ENCODE data around the gene DRAP1.

Gene DRAP1

DNA sequence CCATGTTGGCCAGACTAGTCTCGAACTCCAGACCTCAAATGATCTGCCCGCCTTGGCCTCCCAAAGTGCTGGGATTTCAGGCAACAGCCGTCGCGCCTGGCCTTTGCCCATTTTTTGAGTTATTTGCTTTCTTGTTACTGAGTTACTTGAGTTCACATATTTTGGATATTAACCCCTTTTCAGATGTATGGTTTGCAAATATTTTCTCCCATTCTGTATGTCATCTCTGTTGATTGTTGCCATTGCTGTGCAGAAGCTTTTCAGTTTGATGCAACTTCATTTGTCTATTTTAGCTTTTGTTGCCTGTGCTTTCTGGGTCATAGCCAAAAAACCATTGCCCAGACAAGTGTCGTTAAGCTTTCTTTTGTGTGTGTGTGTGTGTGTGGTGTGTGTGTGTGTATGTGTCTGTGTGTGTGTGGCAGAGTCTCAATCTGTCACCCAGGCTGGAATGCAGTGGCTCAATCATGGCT, 32.9 kb downstream of the DRAP1 start:
- no peaks in the 10 kb centered on the region for H3K36me3 ChIP-seq (ENCODE audit: control insufficient read depth, insufficient read depth, low read length)
- no peaks in the 10 kb centered on the region for H3K4me1 ChIP-seq (ENCODE audit: control insufficient read depth, insufficient read depth, low read length)
- H3K27me3 ChIP-seq (ENCODE audit: control insufficient read depth, insufficient read depth, low read length): no peaks in the 10 kb centered on the region
- H3K27ac ChIP-seq (ENCODE audit: low read depth, low read length): no peak overlapping the region
- no peak overlapping the region for H3K4me3 ChIP-seq (ENCODE audit: low read length)
- H3K9ac ChIP-seq (ENCODE audit: low read length): no peak overlapping the region

- Histone ChIP-seq H3K27ac (ENCODE audit: low read depth, low read length) (no peak overlapping the region), H3K9ac (ENCODE audit: low read length) (no peak overlapping the region), H3K27me3 (ENCODE audit: control insufficient read depth, insufficient read depth, low read length) (no peaks in the 10 kb centered on the region), H3K4me3 (ENCODE audit: low read length) (no peak overlapping the region), H3K36me3 (ENCODE audit: control insufficient read depth, insufficient read depth, low read length) (no peaks in the 10 kb centered on the region), H3K4me1 (ENCODE audit: control insufficient read depth, insufficient read depth, low read length) (no peaks in the 10 kb centered on the region)
These were observed 34.2 kb downstream of the DRAP1 start for GRCh38 chr11:65953471-65953870.

DNA sequence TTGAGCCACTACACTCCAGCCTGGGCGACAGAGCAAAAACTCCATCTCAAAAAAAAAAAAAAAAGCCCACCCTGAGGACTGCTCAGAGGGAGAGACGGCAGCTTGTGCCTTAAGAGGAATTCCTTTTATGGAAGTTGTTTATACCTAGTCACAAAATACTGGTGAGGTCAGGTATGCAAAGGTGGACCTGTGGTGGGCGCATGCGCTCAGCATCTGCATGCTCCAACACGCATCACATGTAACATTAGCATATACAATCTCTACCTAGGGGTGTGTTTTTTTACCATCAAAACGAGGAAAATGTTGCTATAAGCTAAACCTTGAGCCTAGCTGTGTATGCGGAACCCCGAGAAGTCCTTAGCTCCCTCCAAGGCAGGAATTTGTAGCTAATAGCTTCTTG, 35.5 kb downstream of the DRAP1 start:
- H3K4me3 ChIP-seq (ENCODE audit: low read length): no peak overlapping the region

DNA sequence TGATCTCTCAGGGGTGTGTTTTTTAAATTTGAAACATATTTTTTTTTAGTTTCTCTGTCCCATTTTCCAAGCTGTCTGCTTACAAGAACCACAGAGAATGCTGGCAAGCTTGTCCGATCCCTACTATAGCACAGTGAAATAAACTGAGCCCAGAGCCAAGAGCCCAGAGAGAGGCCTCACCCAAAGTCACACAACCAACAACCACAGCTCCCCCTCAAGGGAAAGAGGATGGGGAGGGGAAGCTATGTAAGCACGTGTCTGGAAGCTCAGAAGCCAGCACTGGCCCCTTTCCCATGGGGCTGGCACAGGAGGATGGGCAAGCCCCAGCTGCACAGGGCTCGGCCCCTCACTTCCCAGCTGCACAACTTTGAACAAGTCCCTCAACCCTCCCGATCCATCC, 39.1 kb downstream of the DRAP1 start:
- H3K36me3 ChIP-seq (ENCODE audit: control insufficient read depth, insufficient read depth, low read length): no peaks in the 10 kb centered on the region
- no peak overlapping the region for H3K27ac ChIP-seq (ENCODE audit: low read depth, low read length)
- no peak overlapping the region for H3K9ac ChIP-seq (ENCODE audit: low read length)
- H3K4me1 ChIP-seq (ENCODE audit: control insufficient read depth, insufficient read depth, low read length): peaks cover 11% of the 10 kb centered on the region
- no peak overlapping the region for H3K4me3 ChIP-seq (ENCODE audit: low read length)
- no peaks in the 10 kb centered on the region for H3K27me3 ChIP-seq (ENCODE audit: control insufficient read depth, insufficient read depth, low read length)

More for the DNA sequence above, 35.5 kb downstream of the DRAP1 start:
- no peaks in the 10 kb centered on the region for H3K36me3 ChIP-seq (ENCODE audit: control insufficient read depth, insufficient read depth, low read length)
- no peaks in the 10 kb centered on the region for H3K4me1 ChIP-seq (ENCODE audit: control insufficient read depth, insufficient read depth, low read length)
- H3K27me3 ChIP-seq (ENCODE audit: control insufficient read depth, insufficient read depth, low read length): no peaks in the 10 kb centered on the region
- H3K27ac ChIP-seq (ENCODE audit: low read depth, low read length): no peak overlapping the region
- H3K9ac ChIP-seq (ENCODE audit: low read length): no peak overlapping the region

- H3K27me3 ChIP-seq (ENCODE audit: control insufficient read depth, insufficient read depth, low read length): no peaks in the 10 kb centered on the region
- no peak overlapping the region for H3K9ac ChIP-seq (ENCODE audit: low read length)
- H3K4me3 ChIP-seq (ENCODE audit: low read length): no peak overlapping the region
- no peak overlapping the region for H3K27ac ChIP-seq (ENCODE audit: low read depth, low read length)
- H3K4me1 ChIP-seq (ENCODE audit: control insufficient read depth, insufficient read depth, low read length): peaks cover 13% of the 10 kb centered on the region
- H3K36me3 ChIP-seq (ENCODE audit: control insufficient read depth, insufficient read depth, low read length): peaks cover 1% of the 10 kb centered on the region
These were observed 39.7 kb downstream of the DRAP1 start for GRCh38 chr11:65958774-65959420.

GRCh38 chr11:65960824-65961266, 41.6 kb downstream of the DRAP1 start:
- Histone ChIP-seq H3K9ac (ENCODE audit: low read length) (peak overlapping the region; percentile 78), H3K36me3 (ENCODE audit: control insufficient read depth, insufficient read depth, low read length) (peaks cover 20% of the 10 kb centered on the region), H3K27me3 (ENCODE audit: control insufficient read depth, insufficient read depth, low read length) (no peaks in the 10 kb centered on the region), H3K4me3 (ENCODE audit: low read length) (peak overlapping the region; percentile 94), H3K4me1 (ENCODE audit: control insufficient read depth, insufficient read depth, low read length) (peaks cover 14% of the 10 kb centered on the region), H3K27ac (ENCODE audit: low read depth, low read length) (peak overlapping the region; percentile 94)

- Histone ChIP-seq H3K27me3 (ENCODE audit: control insufficient read depth, insufficient read depth, low read length) (no peaks in the 10 kb centered on the region), H3K27ac (ENCODE audit: low read depth, low read length) (peak within 1 kb of the TSS; percentile 94), H3K4me1 (ENCODE audit: control insufficient read depth, insufficient read depth, low read length) (peaks cover 14% of the 10 kb centered on the region), H3K36me3 (ENCODE audit: control insufficient read depth, insufficient read depth, low read length) (peaks cover 26% of the 10 kb centered on the region), H3K4me3 (ENCODE audit: low read length) (peak within 1 kb of the TSS; percentile 94), H3K9ac (ENCODE audit: low read length) (peak within 1 kb of the TSS; percentile 90)
These were observed 42.3 kb downstream of the DRAP1 start, which contains the start of gene SART1 for GRCh38 chr11:65961267-65962140. TSS of gene SART1 (plus strand) at chr11:65961734. CDS start at chr11:65961781, 47 bp downstream.

DNA sequence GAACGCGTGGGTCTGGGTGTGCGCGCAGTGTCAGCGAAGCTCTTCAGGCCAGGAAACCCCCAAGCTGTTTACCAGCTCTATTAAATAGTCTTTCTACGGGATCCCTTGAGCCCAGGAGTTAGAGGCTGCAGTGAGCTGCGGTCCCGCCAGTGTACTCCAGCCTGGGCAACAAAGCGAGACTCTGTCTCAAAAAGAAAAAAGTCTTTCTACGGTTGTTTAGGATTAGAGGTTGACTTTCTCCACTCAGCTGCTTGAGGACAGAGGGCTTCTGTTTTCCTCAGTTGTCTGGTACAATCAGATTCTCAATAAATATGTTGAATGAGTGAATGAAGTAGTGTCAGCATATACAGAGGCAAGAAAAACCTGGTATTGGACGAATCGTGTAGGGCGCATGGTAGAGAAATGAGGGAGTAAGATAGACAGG, 42.9 kb downstream of the DRAP1 start:
- H3K36me3 ChIP-seq (ENCODE audit: control insufficient read depth, insufficient read depth, low read length): peaks cover 33% of the 10 kb centered on the region
- H3K27ac ChIP-seq (ENCODE audit: low read depth, low read length): peak overlapping the region; percentile 94
- H3K27me3 ChIP-seq (ENCODE audit: control insufficient read depth, insufficient read depth, low read length): no peaks in the 10 kb centered on the region
- peaks cover 14% of the 10 kb centered on the region for H3K4me1 ChIP-seq (ENCODE audit: control insufficient read depth, insufficient read depth, low read length)
- H3K4me3 ChIP-seq (ENCODE audit: low read length): peak overlapping the region; percentile 94
- H3K9ac ChIP-seq (ENCODE audit: low read length): peak overlapping the region; percentile 53

DNA sequence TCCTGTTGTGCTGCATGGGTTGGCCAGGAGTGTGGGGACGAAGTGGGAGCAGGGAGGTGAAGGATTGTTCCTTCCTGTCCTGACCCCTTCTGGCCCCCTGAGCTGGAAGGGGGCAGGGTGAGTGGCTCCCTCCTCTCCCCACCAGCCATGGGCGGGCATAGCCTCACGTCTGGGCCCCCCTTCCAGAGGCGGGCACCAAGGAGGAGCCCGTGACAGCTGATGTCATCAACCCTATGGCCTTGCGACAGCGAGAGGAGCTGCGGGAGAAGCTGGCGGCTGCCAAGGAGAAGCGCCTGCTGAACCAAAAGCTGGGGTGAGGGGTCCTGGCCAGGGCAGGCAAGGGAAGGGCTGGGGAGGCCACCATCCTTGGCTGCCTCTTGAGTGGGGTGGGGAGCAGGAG, 45.7 kb downstream of the DRAP1 start:
- Histone ChIP-seq H3K27ac (ENCODE audit: low read depth, low read length) (no peak overlapping the region), H3K4me3 (ENCODE audit: low read length) (no peak overlapping the region), H3K9ac (ENCODE audit: low read length) (no peak overlapping the region), H3K27me3 (ENCODE audit: control insufficient read depth, insufficient read depth, low read length) (no peaks in the 10 kb centered on the region), H3K36me3 (ENCODE audit: control insufficient read depth, insufficient read depth, low read length) (peaks cover 43% of the 10 kb centered on the region), H3K4me1 (ENCODE audit: control insufficient read depth, insufficient read depth, low read length) (peaks cover 14% of the 10 kb centered on the region)

- peaks cover 14% of the 10 kb centered on the region for H3K4me1 ChIP-seq (ENCODE audit: control insufficient read depth, insufficient read depth, low read length)
- H3K9ac ChIP-seq (ENCODE audit: low read length): no peak overlapping the region
- no peak overlapping the region for H3K27ac ChIP-seq (ENCODE audit: low read depth, low read length)
- H3K27me3 ChIP-seq (ENCODE audit: control insufficient read depth, insufficient read depth, low read length): no peaks in the 10 kb centered on the region
- H3K36me3 ChIP-seq (ENCODE audit: control insufficient read depth, insufficient read depth, low read length): peaks cover 43% of the 10 kb centered on the region
- H3K4me3 ChIP-seq (ENCODE audit: low read length): no peak overlapping the region
These were observed 46.9 kb downstream of the DRAP1 start for GRCh38 chr11:65965986-65966762.

- H3K4me1 ChIP-seq (ENCODE audit: control insufficient read depth, insufficient read depth, low read length): peaks cover 11% of the 10 kb centered on the region
- H3K9ac ChIP-seq (ENCODE audit: low read length): no peak overlapping the region
- H3K27me3 ChIP-seq (ENCODE audit: control insufficient read depth, insufficient read depth, low read length): no peaks in the 10 kb centered on the region
- H3K4me3 ChIP-seq (ENCODE audit: low read length): no peak overlapping the region
- peaks cover 43% of the 10 kb centered on the region for H3K36me3 ChIP-seq (ENCODE audit: control insufficient read depth, insufficient read depth, low read length)
- no peak overlapping the region for H3K27ac ChIP-seq (ENCODE audit: low read depth, low read length)
These were observed 48.2 kb downstream of the DRAP1 start for GRCh38 chr11:65967329-65967934.

Measured in rectal smooth muscle tissue (tissue), 1 donor.